Measurements from ENCODE around the gene ASTN2. TPM values are rescaled to one million over a fixed set of nuclear protein-coding genes. Genes with fewer than 3 reads are reported as not detected.

The ASTN2 gene
- total RNA-seq, 1 donor from 2014 or later: 13.6 TPM

GRCh38 chr9:116697362-116697761, 717.5 kb downstream of the ASTN2 start:
- Histone ChIP-seq H3K4me1 (ENCODE audit: insufficient read depth, low read length) (peaks cover 32% of the 10 kb centered on the region), H3K27ac (ENCODE audit: low read depth, low read length) (peak overlapping the region; percentile 73), H3K79me2 (ENCODE audit: insufficient read depth, low read length) (peaks cover 83% of the 10 kb centered on the region), H3K4me2 (ENCODE audit: low read length) (peak overlapping the region; percentile 60), H3K27me3 (ENCODE audit: insufficient read depth, low read length) (no peaks in the 10 kb centered on the region), H3K4me3 (ENCODE audit: insufficient read depth, low read depth, low read length) (no peak overlapping the region), H3K9ac (ENCODE audit: low read length) (peak overlapping the region; percentile 5), H3K9me3 (ENCODE audit: insufficient read depth, low read depth, low read length) (no peaks in the 10 kb centered on the region), H3K36me3 (ENCODE audit: insufficient read depth, low read length) (peaks cover 33% of the 10 kb centered on the region), H4K20me1 (ENCODE audit: insufficient read depth, low read length) (peaks cover 67% of the 10 kb centered on the region), H2AFZ (ENCODE audit: low read depth, low read length) (no peak overlapping the region)
- TF ChIP-seq CTCF (IDR thresholded peaks at IDR 0.05; ENCODE audit: insufficient read depth, low read depth, low read length): no peak
- no peak for TF ChIP-seq EZH2 (IDR thresholded peaks at IDR 0.05; ENCODE audit: insufficient read depth, low read length)
- Mint-ChIP-seq H3K27me3 (ENCODE audit: low read depth, unreplicated experiment) (no peaks in the 10 kb centered on the region), H3K27ac (ENCODE audit: unreplicated experiment) (no peak overlapping the region), H3K4me3 (ENCODE audit: unreplicated experiment) (no peak overlapping the region), H3K9me3 (ENCODE audit: unreplicated experiment) (no peaks in the 10 kb centered on the region), H3K4me1 (ENCODE audit: low read depth, unreplicated experiment) (peaks cover 32% of the 10 kb centered on the region), H3K36me3 (ENCODE audit: low read depth, unreplicated experiment) (peaks cover 27% of the 10 kb centered on the region)
- DNase-seq (ENCODE audit: low read depth) (peak; percentile 75), FAIRE-seq (peak; percentile 77)

GRCh38 chr9:116695438-116695837, 719.4 kb downstream of the ASTN2 start:
- Histone ChIP-seq H3K36me3 (ENCODE audit: insufficient read depth, low read length) (peaks cover 27% of the 10 kb centered on the region), H3K4me1 (ENCODE audit: insufficient read depth, low read length) (peaks cover 33% of the 10 kb centered on the region), H2AFZ (ENCODE audit: low read depth, low read length) (no peak overlapping the region), H3K27me3 (ENCODE audit: insufficient read depth, low read length) (no peaks in the 10 kb centered on the region), H3K9ac (ENCODE audit: low read length) (no peak overlapping the region), H3K4me2 (ENCODE audit: low read length) (no peak overlapping the region), H3K9me3 (ENCODE audit: insufficient read depth, low read depth, low read length) (no peaks in the 10 kb centered on the region), H3K79me2 (ENCODE audit: insufficient read depth, low read length) (peaks cover 84% of the 10 kb centered on the region), H3K27ac (ENCODE audit: low read depth, low read length) (no peak overlapping the region), H4K20me1 (ENCODE audit: insufficient read depth, low read length) (peaks cover 63% of the 10 kb centered on the region), H3K4me3 (ENCODE audit: insufficient read depth, low read depth, low read length) (no peak overlapping the region)
- Mint-ChIP-seq H3K9me3 (ENCODE audit: unreplicated experiment) (no peaks in the 10 kb centered on the region), H3K36me3 (ENCODE audit: low read depth, unreplicated experiment) (peaks cover 21% of the 10 kb centered on the region), H3K4me3 (ENCODE audit: unreplicated experiment) (no peak overlapping the region), H3K27me3 (ENCODE audit: low read depth, unreplicated experiment) (no peaks in the 10 kb centered on the region), H3K27ac (ENCODE audit: unreplicated experiment) (no peak overlapping the region), H3K4me1 (ENCODE audit: low read depth, unreplicated experiment) (peaks cover 34% of the 10 kb centered on the region)
- DNase-seq (ENCODE audit: low read depth) (no peak), FAIRE-seq (no peak)
- no peak for TF ChIP-seq EZH2 (IDR thresholded peaks at IDR 0.05; ENCODE audit: insufficient read depth, low read length)
- TF ChIP-seq CTCF (IDR thresholded peaks at IDR 0.05; ENCODE audit: insufficient read depth, low read depth, low read length): no peak

GRCh38 chr9:116694785-116695291, 720.0 kb downstream of the ASTN2 start:
- no peak overlapping the region for H3K27ac Mint-ChIP-seq (ENCODE audit: unreplicated experiment)
- H3K9me3 Mint-ChIP-seq (ENCODE audit: unreplicated experiment): no peaks in the 10 kb centered on the region
- no peak overlapping the region for H3K27ac ChIP-seq (ENCODE audit: low read depth, low read length)
- no peaks in the 10 kb centered on the region for H3K27me3 Mint-ChIP-seq (ENCODE audit: low read depth, unreplicated experiment)
- peaks cover 37% of the 10 kb centered on the region for H3K4me1 Mint-ChIP-seq (ENCODE audit: low read depth, unreplicated experiment)
- H3K36me3 ChIP-seq (ENCODE audit: insufficient read depth, low read length): peaks cover 21% of the 10 kb centered on the region
- H3K9me3 ChIP-seq (ENCODE audit: insufficient read depth, low read depth, low read length): no peaks in the 10 kb centered on the region
- H3K79me2 ChIP-seq (ENCODE audit: insufficient read depth, low read length): peaks cover 84% of the 10 kb centered on the region
- no peak overlapping the region for H3K4me3 Mint-ChIP-seq (ENCODE audit: unreplicated experiment)
- H3K27me3 ChIP-seq (ENCODE audit: insufficient read depth, low read length): no peaks in the 10 kb centered on the region
- no peak for TF ChIP-seq EZH2 (IDR thresholded peaks at IDR 0.05; ENCODE audit: insufficient read depth, low read length)
- no peak for TF ChIP-seq CTCF (IDR thresholded peaks at IDR 0.05; ENCODE audit: insufficient read depth, low read depth, low read length)
- H3K9ac ChIP-seq (ENCODE audit: low read length): no peak overlapping the region
- H3K4me2 ChIP-seq (ENCODE audit: low read length): no peak overlapping the region
- peaks cover 21% of the 10 kb centered on the region for H3K36me3 Mint-ChIP-seq (ENCODE audit: low read depth, unreplicated experiment)
- H2AFZ ChIP-seq (ENCODE audit: low read depth, low read length): no peak overlapping the region
- FAIRE-seq (no peak), DNase-seq (ENCODE audit: low read depth) (no peak)
- no peak overlapping the region for H3K4me3 ChIP-seq (ENCODE audit: insufficient read depth, low read depth, low read length)
- H3K4me1 ChIP-seq (ENCODE audit: insufficient read depth, low read length): peaks cover 36% of the 10 kb centered on the region
- peaks cover 63% of the 10 kb centered on the region for H4K20me1 ChIP-seq (ENCODE audit: insufficient read depth, low read length)
